GM10266 (cell line): ENCODE data around the gene SLC6A8.
"Not testable (repeated sequence)": the region's sequence is repeated elsewhere in the genome, so short reads cannot be mapped to it uniquely, and the experiment has no call there.

ENCODE experiments used
- DNase-seq: peaks from one replicate; pipeline ENCODE4 v3.0.0; 2012; ENCODE audit errors: extremely low spot score
- CTCF ChIP-seq: IDR thresholded peaks from 2 replicates; pipeline ENCODE4 v1.5.1; 2012; ENCODE audit warnings: mild to moderate bottlenecking, low read depth; ENCODE audit not compliant: control insufficient read depth, insufficient read depth; ENCODE audit errors: missing control alignments

SLC6A8 gene

GRCh38 chrX:153700967-153701366, 13.2 kb downstream of the SLC6A8 start:
- no peak for TF ChIP-seq CTCF
- no peak for DNase-seq

GRCh38 chrX:153701706-153702105, 14.0 kb downstream of the SLC6A8 start:
- DNase-seq = no peak
- no peak for TF ChIP-seq CTCF

- TF ChIP-seq CTCF = no peak
- DNase-seq = no peak
Measured at GRCh38 chrX:153702336-153703035, 14.8 kb downstream of the SLC6A8 start.

- no peak for DNase-seq
- TF ChIP-seq CTCF = no peak
Measured at GRCh38 chrX:153703036-153703370, 15.3 kb downstream of the SLC6A8 start.

- no peak for TF ChIP-seq CTCF
- DNase-seq = no peak
Measured at GRCh38 chrX:153704021-153704526, 16.3 kb downstream of the SLC6A8 start.

GRCh38 chrX:153704631-153705402, 17.1 kb downstream of the SLC6A8 start:
- DNase-seq = not testable (repeated sequence)

- DNase-seq = not testable (repeated sequence)
Measured at GRCh38 chrX:153705403-153706060, 17.8 kb downstream of the SLC6A8 start.

- no peak for TF ChIP-seq CTCF
Measured at GRCh38 chrX:153706799-153707198, 19.1 kb downstream of the SLC6A8 start.

More at GRCh38 chrX:153706799-153707198, 19.1 kb downstream of the SLC6A8 start:
- no peak for DNase-seq
